Tibial nerve (tissue), 3 donors: ENCODE data around the gene GNA14.

ENCODE experiments used
- CTCF ChIP-seq, 5 experiments: fragments of 200-600 bp in 3 of 5; fragments of 450-650 bp in 2 of 5; sonication (generic) in 3 of 5; IDR thresholded peaks; one replicate each; pipeline ENCODE4 v1.5.1; 2016 to 2019; ENCODE audit warnings: antibody characterized with exemption in 5 of 5, mild to moderate bottlenecking in 3 of 5, moderate library complexity in 2 of 5
- POLR2A ChIP-seq, 2 donors: fragments of 450-650 bp; IDR thresholded peaks; one replicate each; pipeline ENCODE4 v1.6.1; 2017; ENCODE audit warnings: antibody characterized with exemption in 2 of 2, mild to moderate bottlenecking in 2 of 2, moderate library complexity in 2 of 2

DNA sequence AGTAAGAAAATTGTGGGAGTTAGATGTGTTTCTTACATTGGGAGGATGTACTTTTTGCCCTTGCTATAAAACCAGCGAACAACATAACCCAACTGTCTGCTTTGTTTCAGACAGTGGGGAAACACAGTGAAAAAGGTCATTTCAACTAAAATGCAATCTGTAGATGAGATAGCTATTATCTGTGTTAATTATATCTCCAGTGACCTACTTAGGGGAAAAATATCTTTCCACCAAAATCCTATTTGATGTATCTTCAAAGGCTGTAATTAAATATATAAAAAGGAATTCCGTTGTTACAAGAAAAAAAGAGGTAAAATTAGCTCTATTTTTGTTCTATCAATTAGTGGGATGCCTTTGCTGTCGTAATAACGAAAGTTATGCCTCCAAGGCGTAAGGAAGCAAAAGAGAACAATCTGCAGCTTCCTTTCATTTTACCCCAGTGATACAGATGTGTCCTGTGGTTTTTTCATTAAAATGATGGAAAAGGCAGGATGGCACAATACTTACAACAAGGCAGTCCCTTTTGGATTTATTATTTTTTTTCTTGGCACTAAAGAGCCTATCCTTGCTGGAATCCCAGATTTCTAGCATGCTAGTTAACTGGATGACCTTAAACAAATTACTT, 100.9 kb downstream of the GNA14 start:
- TF ChIP-seq CTCF (IDR thresholded peaks at IDR 0.05) (no peak), POLR2A (IDR thresholded peaks at IDR 0.05) (no peak)
